HG03469 (cell line): ENCODE measurements around the gene ASB11.
"Not testable (repeated sequence)": the region's sequence is repeated elsewhere in the genome, so short reads cannot be mapped to it uniquely, and the experiment has no call there.

ENCODE experiments used
- ATAC-seq: cut with Tn5 transposase; IDR thresholded peaks from one replicate; pipeline ENCODE4 v1.9.1; 2021; ENCODE audit warnings: mild to moderate bottlenecking, moderate library complexity, moderate number of reproducible peaks; ENCODE audit not compliant: unreplicated experiment

ASB11 gene

GRCh38 chrX:15310117-15310516 lies 5.3 kb downstream of the ASB11 start:
- ATAC-seq: no peak

GRCh38 chrX:15305899-15306298 lies 9.5 kb downstream of the ASB11 start:
- not testable (repeated sequence) for ATAC-seq

GRCh38 chrX:15301924-15302323 lies 13.5 kb downstream of the ASB11 start:
- ATAC-seq: no peak

GRCh38 chrX:15299941-15300851 lies 15.2 kb downstream of the ASB11 start:
- ATAC-seq: no peak

GRCh38 chrX:15298780-15299179 lies 16.7 kb downstream of the ASB11 start:
- no peak for ATAC-seq

- ATAC-seq: no peak
These were observed 17.2 kb downstream of the ASB11 start for GRCh38 chrX:15298201-15298600.

- ATAC-seq: no peak
These were observed 22.0 kb downstream of the ASB11 start for GRCh38 chrX:15293451-15293850.

- ATAC-seq: no peak
These were observed 22.6 kb downstream of the ASB11 start for GRCh38 chrX:15292861-15293260.

- no peak for ATAC-seq
These were observed 37.8 kb downstream of the ASB11 start for GRCh38 chrX:15277604-15278003.

GRCh38 chrX:15274946-15275345 lies 40.5 kb downstream of the ASB11 start:
- ATAC-seq: no peak

- not testable (repeated sequence) for ATAC-seq
These were observed 42.2 kb downstream of the ASB11 start for GRCh38 chrX:15273275-15273674.

- no peak for ATAC-seq
These were observed 43.7 kb downstream of the ASB11 start for GRCh38 chrX:15271757-15272156.

- no peak for ATAC-seq
These were observed 45.6 kb downstream of the ASB11 start, which contains the start of gene ASB9 for GRCh38 chrX:15269618-15270521. TSS of gene ASB9 (minus strand) at chrX:15270083. CDS start at chrX:15269874, 209 bp downstream.

- ATAC-seq: no peak
These were observed 46.3 kb downstream of the ASB11 start for GRCh38 chrX:15269120-15269519.

GRCh38 chrX:15254852-15255251 lies 60.6 kb downstream of the ASB11 start:
- no peak for ATAC-seq

GRCh38 chrX:15245896-15246295 lies 69.5 kb downstream of the ASB11 start:
- no peak for ATAC-seq

GRCh38 chrX:15244421-15244820 lies 71.0 kb downstream of the ASB11 start:
- ATAC-seq: no peak

- ATAC-seq: no peak
These were observed 72.4 kb downstream of the ASB11 start for GRCh38 chrX:15242899-15243555.

GRCh38 chrX:15241301-15241700 lies 74.1 kb downstream of the ASB11 start:
- ATAC-seq: no peak

- no peak for ATAC-seq
These were observed 75.0 kb downstream of the ASB11 start for GRCh38 chrX:15240414-15240813.

- no peak for ATAC-seq
These were observed 79.3 kb downstream of the ASB11 start for GRCh38 chrX:15236146-15236545.
